Measurements from ENCODE around the gene MLXIP. TPM values are rescaled to one million over a fixed set of nuclear protein-coding genes. Genes with fewer than 3 reads are reported as not detected.
A peak's percentile ranks its signal among the peaks of the same experiment; 100 is the strongest.

Gene MLXIP
- total and polyA plus RNA-seq, 9 of the 15 experiments (the other 6 are each of a cell fraction or from before 2014, with no cell fraction given): 2.2 to 66.3 (median 18.1) TPM

DNA sequence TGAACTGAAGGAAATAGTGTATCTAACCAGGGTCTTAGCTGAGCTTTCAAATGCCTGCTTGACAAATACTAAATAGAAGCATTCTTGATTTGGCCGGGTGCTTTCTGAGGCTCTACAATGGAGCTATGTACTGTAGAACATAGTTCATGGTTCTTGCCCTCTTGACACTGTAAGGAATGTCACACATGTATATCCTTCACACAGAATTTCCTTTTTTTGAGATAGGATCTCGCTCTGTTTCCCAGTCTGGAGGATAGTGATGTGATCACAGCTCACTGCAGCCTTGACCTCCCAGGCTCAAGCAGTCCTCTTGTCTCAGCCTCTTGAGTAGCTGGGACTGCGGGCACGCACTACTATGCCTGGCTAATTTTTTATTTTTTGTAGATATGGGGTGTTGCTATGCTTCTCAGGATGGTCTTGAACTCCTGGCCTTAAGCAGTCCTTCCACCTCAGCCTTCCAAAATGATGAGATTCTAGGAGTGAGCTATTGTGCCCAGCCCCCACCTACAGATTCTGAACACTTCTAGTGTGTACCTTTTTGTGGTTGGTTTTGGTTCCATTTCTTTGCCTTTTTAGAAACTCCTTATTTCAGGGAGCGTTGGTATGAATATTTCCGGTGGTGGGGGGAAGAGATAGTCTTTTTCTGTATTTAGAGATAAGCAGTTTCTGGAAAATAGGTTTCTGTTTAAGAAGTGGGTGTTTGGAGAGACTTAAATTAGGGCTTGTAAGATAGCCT is 4.2 kb downstream of the MLXIP start (continued):
- TF ChIP-seq, protein P1, sequence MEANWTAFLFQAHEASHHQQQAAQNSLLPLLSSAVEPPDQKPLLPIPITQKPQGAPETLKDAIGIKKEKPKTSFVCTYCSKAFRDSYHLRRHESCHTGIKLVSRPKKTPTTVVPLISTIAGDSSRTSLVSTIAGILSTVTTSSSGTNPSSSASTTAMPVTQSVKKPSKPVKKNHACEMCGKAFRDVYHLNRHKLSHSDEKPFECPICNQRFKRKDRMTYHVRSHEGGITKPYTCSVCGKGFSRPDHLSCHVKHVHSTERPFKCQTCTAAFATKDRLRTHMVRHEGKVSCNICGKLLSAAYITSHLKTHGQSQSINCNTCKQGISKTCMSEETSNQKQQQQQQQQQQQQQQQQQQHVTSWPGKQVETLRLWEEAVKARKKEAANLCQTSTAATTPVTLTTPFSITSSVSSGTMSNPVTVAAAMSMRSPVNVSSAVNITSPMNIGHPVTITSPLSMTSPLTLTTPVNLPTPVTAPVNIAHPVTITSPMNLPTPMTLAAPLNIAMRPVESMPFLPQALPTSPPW (CRISPR knock-in tag; IDR thresholded peaks at IDR 0.05): peak; percentile 41
- TF ChIP-seq CBX2 (IDR thresholded peaks at IDR 0.05; ENCODE audit: insufficient read depth, low read length, poor library complexity, severe bottlenecking) (no peak), FOXA3 (CRISPR knock-in tag; conservative IDR thresholded peaks at IDR 0.05 in 1 of 2, IDR thresholded peaks at IDR 0.05 in 1 of 2) (peak in 1 of 2 experiments; percentile 45; a peak in 1 of 4 replicates), MAFK (IDR thresholded peaks at IDR 0.05; ENCODE audit: low read length) (no peak), TEAD4 (IDR thresholded peaks at IDR 0.05; ENCODE audit: low read length) (peak; percentile 81), TEAD4 (CRISPR knock-in tag; IDR thresholded peaks at IDR 0.05; ENCODE audit: borderline replicate concordance) (no peak), RCOR1 (IDR thresholded peaks at IDR 0.05; ENCODE audit: borderline replicate concordance in 1 of 2, low read depth in 2 of 2, low read length in 2 of 2) (peak in 1 of 2 experiments; percentile 72; a peak in 2 of 4 replicates), EP400 (IDR thresholded peaks at IDR 0.05) (peak; percentile 46; the same call in 1 of the 2 replicates), HEY1 (CRISPR knock-in tag; IDR thresholded peaks at IDR 0.05; ENCODE audit: borderline replicate concordance) (no peak), KAT2B (IDR thresholded peaks at IDR 0.05; ENCODE audit: low read depth, low read length) (no peak), THAP12 (CRISPR knock-in tag; IDR thresholded peaks at IDR 0.05) (no peak), CBX1 (IDR thresholded peaks at IDR 0.05; ENCODE audit: low read depth) (no peak), ZNF785 (CRISPR knock-in tag; IDR thresholded peaks at IDR 0.05) (no peak), NELFE (IDR thresholded peaks at IDR 0.05; ENCODE audit: insufficient read depth, insufficient read length) (no peak), ZNF699 (CRISPR knock-in tag; IDR thresholded peaks at IDR 0.05; ENCODE audit: insufficient replicate concordance) (no peak), PHTF2 (CRISPR knock-in tag; IDR thresholded peaks at IDR 0.05) (no peak), XRCC4 (IDR thresholded peaks at IDR 0.05; ENCODE audit: extremely low read depth, insufficient read depth, insufficient read length) (no peak), FOXO4 (CRISPR knock-in tag; IDR thresholded peaks at IDR 0.05) (no peak), ZNF12 (CRISPR knock-in tag; IDR thresholded peaks at IDR 0.05) (no peak), ZNF740 (CRISPR knock-in tag; IDR thresholded peaks at IDR 0.05) (no peak), ZNF740 (tag; IDR thresholded peaks at IDR 0.05) (no peak)

Measured in K562 (cell line).